ENCODE data around the gene NEK6.

- no peak for TF ChIP-seq CTCF (conservative IDR thresholded peaks at IDR 0.05; ENCODE audit: low read depth, low read length)
- TF ChIP-seq EZH2phosphoT487 (IDR thresholded peaks at IDR 0.05; ENCODE audit: borderline replicate concordance, low read length) = no peak
Measured at GRCh38 chr9:124333203-124333579, 75.4 kb downstream of the NEK6 start.
